SHP77 (cell line): ENCODE data around the gene COPS9.

Source experiments
- DNase-seq, 2 experiments: peaks; one replicate each; lab custom pipeline; 2025; lab: John Stamatoyannopoulos, UW

Gene COPS9

GRCh38 chr2:240166191-240166590 is 30.1 kb upstream of the COPS9 start:
- no peak for DNase-seq

GRCh38 chr2:240165661-240166060 is 29.6 kb upstream of the COPS9 start:
- no peak for DNase-seq

DNA sequence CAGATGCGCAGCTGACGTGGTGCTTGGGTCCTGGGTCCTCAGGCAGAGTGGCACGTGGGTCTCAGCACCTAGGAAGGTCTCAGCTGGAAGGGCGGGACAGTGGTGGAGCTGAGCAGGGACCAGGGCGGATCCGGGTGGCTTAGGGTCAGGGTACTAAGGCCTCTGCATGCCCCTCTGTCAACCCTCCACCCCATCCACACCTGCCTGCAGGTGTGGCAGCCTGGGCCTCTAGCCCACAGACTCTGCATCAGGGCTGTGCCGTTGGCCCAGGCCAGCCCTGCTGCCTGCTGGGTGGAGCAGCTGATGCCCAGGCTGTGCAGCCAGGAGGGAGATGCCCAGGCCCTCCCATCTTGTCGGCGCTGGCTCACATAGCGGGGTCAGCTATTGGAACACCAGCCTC is 28.9 kb upstream of the COPS9 start:
- DNase-seq, result no peak

GRCh38 chr2:240164586-240164985 is 28.5 kb upstream of the COPS9 start:
- no peak for DNase-seq

- no peak for DNase-seq
These were observed 27.9 kb upstream of the COPS9 start for GRCh38 chr2:240163844-240164574.

DNA sequence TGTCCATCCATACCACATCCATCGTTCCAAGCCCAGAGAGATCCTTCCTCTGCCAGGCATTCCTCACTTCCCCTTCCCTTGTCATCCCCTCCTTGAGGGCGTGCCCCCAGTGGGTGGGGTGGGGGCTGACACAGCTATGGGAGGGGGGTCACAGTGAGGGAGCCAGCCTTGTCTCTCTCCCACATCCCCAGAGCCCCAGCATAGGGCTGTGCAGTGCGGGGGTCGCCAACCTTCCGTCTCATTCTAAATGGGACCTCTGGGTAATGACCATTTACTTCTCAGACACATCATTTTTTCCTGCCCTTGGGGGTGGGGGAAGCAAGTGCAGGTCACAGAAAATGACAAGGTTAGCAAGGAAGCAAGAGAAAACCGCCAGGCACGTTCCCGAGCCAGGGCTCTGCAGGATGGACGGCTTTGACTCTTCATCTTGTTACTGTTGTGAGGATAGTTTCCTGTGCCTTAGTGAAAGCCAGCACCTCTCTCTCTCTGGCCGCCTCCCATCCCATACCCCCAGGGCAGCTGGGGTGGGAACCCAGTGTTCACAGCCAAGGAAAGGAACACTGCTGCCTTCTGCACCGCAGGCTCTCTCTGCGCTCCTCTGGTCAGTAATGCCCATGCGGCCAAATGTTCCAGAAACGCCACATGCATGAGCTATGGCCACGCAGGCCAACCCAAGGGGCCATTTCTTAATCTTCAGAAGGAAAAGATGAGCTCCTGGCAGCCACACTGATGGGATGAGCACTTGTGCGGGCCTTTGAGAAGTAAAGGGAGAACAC is 27.0 kb upstream of the COPS9 start:
- DNase-seq, result no peak

DNA sequence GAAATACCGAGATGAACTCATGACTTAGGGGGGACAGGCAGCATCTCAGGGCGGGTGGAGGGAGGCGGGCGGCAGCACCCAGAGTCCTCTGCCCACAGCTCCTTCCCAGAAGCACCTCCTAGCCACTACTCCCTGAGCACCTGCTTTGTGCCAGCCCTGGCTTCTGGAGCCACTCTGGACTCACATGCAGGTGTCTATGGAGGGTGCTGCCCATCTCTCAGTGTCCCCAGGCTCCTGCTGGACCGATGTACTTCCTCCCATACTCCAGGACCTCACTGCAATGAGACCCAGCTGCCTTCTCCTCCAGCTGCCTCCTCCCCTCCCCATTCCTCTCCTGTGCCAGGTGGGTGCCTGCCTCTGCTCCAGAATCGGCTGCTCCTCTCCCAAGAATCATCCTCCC is 26.4 kb upstream of the COPS9 start:
- no peak for DNase-seq

GRCh38 chr2:240162032-240162431 is 25.9 kb upstream of the COPS9 start:
- DNase-seq, result no peak

GRCh38 chr2:240161087-240161750 is 25.1 kb upstream of the COPS9 start:
- no peak for DNase-seq

DNA sequence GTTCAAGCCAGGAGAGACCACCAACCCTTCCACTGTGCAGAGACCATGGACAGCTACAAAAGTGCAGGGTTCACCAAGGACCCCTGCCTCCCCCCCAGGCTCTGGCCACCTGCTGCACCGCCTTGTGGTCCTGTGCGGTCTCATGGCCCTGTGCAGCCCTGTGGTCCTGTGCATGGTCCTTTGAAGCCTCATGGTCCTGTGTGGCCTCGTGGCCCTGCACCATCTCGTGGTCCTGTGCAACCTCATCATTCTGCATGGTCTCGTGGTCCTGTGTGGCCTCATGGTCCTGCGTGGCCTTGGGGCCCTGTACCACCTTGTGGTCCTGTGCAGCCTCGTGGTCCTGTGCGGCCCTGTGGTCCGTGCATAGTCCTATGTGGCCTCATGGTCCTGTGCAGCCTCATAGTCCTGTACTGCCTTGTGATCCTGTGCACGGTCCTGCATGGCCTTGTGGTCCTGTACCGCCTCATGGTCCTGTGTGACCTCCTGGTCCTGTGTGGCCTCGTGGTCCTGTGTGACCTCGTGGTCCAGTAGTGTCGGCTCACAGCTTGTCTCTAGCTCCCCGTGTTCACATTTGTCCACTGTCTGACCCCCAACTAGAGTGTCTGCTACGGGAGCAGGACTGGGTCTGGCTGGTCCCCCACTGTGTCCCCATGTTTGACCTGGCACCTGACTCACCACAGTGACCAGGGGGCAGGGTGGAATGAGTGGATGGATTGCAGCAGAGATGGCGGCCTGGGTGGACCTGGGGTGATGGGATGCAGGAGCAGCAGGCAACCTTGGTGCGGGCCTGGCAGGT is 24.4 kb upstream of the COPS9 start:
- DNase-seq, result no peak

GRCh38 chr2:240159251-240159839 is 23.2 kb upstream of the COPS9 start:
- no peak for DNase-seq

DNA sequence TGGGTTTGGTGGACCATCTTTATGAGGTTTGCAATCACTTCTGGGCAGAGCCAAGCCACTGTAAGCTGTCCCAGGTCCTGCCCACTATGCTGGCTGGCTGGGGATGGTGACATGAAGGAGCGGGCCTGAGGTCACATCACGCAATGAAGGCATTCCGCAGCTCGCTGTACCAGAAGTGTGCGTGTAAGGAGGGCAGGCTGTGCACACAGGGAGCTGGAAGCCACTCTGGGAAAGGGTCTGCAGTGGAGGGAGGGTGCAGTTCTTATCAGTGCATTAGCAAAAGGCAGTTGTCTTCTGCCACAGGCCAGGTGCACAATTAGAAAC is 21.0 kb upstream of the COPS9 start:
- DNase-seq, result no peak

GRCh38 chr2:240156435-240157146 is 20.5 kb upstream of the COPS9 start:
- no peak for DNase-seq

- no peak for DNase-seq
These were observed 19.8 kb upstream of the COPS9 start for GRCh38 chr2:240155745-240156390.

- no peak for DNase-seq
These were observed 19.1 kb upstream of the COPS9 start for GRCh38 chr2:240155048-240155744.

DNA sequence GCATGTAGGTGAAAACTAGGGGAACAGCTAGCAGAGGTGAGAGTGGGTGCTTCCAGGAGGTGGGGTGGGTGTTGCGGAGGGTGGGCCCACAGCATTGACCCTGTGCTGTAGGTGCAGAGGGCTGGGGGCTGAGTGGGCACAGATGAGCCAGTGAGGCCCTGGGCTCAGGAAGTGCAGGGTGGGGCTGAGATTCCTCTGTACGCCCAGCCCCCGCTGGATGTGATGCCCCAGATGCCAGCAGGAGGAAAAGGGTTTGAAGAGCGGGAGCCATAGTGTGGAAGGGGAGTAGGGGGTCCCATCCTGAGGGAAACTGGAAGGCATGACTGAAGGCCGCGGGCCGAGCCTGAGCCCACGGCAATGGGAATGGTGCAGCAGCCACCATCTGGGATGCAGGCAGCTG is 18.5 kb upstream of the COPS9 start:
- DNase-seq, result no peak

- no peak for DNase-seq
These were observed 17.3 kb upstream of the COPS9 start for GRCh38 chr2:240153418-240153817.

GRCh38 chr2:240151477-240152031 is 15.4 kb upstream of the COPS9 start:
- DNase-seq, result no peak

- peak; percentile 7 to 32 for DNase-seq
These were observed 14.1 kb upstream of the COPS9 start for GRCh38 chr2:240149943-240150784.
